ENCODE results near the gene GPR89A. TPM values are rescaled to one million over a fixed set of nuclear protein-coding genes. Genes with fewer than 3 reads are reported as not detected.
"Not testable (repeated sequence)": the region's sequence is repeated elsewhere in the genome, so short reads cannot be mapped to it uniquely, and the experiment has no call there.

The GPR89A gene
- total and polyA plus RNA-seq, 2 experiments from 2014 or later = 68.5 to 81.1 TPM

DNA sequence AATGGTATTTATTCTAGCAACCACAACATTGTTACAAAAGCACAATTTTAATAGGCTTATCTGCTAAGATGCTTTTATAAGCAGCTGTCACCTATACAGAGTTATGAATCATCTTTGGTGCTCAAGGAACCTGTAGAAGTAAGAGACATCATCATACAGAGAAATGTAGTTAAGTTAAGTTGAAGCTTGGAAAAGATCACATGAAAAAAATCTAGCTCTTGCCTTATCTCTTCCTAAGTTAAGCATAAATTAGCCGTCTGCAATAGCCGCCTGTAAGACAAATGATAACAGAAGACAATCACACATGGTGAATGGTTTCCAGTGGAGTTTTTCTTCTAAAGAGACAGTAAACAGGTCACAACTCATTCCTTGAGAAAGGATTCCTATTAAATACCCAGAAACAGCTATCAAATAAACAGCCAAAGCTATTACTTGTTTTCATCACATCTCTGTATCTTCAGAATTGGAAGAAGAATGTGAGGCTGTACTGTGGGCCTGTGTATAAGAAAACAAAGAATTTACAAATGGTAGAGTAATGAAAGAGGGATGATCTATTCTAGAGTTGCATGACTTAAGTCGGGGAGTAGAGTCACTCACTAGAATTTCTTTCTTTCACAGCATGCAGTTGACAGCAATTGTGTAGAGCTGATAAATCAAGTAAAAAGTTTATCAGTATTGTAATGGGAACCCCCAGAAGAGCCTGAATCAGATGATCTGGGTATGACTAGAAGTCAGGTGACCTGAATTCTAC lies 63.4 kb downstream of the GPR89A start:
- H3K27me3 ChIP-seq (ENCODE audit: insufficient read depth); H4K20me1 ChIP-seq (replicated peaks; ENCODE audit: insufficient read depth); H3K36me3 Mint-ChIP-seq (ENCODE audit: low read depth); H3K4me1 ChIP-seq (ENCODE audit: insufficient read depth); H3K9me3 Mint-ChIP-seq; H3K27me3 Mint-ChIP-seq (ENCODE audit: insufficient read depth, low read depth, poor library complexity); H3K9me2 ChIP-seq (ENCODE audit: insufficient read depth); DNase-seq (ENCODE audit: low spot score); H3K27ac Mint-ChIP-seq; H3F3A ChIP-seq (replicated peaks; ENCODE audit: low read depth); H3K79me2 ChIP-seq (replicated peaks; ENCODE audit: insufficient read depth); H3K4me3 Mint-ChIP-seq; ATAC-seq; H3K4me1 Mint-ChIP-seq; H3K36me3 ChIP-seq (ENCODE audit: insufficient read depth); H2AFZ ChIP-seq; H3K27ac ChIP-seq (ENCODE audit: low read depth); H3K4me2 ChIP-seq; H3K4me3 ChIP-seq: not testable (repeated sequence)

DNA sequence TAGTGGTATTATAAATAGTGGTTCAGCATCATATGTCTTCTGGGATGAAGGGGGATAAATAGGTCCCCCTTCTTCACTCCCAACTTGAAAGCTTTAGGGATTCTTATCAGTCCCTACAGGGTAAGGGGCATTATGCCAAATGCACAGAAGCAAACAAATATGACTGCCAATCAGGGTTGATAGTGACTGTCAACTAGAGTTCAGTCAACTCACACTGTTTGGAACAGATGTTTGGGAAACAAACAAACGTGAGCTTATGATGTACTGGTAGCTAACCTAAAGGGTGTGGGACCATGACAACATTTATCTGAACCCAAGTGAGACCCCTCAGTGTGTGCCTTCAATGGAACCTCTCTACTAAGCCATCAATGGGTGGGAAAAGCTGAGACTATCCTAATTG lies 65.4 kb downstream of the GPR89A start:
- not testable (repeated sequence) for H3K4me1 ChIP-seq (ENCODE audit: insufficient read depth); H3K4me3 ChIP-seq; H3K36me3 ChIP-seq (ENCODE audit: insufficient read depth); ATAC-seq; DNase-seq (ENCODE audit: low spot score); H3K36me3 Mint-ChIP-seq (ENCODE audit: low read depth); H3K4me3 Mint-ChIP-seq; H3K27ac ChIP-seq (ENCODE audit: low read depth); H2AFZ ChIP-seq; H3K9me2 ChIP-seq (ENCODE audit: insufficient read depth); H4K20me1 ChIP-seq (replicated peaks; ENCODE audit: insufficient read depth); H3K4me1 Mint-ChIP-seq; H3K79me2 ChIP-seq (replicated peaks; ENCODE audit: insufficient read depth); H3K9me3 Mint-ChIP-seq; H3K4me2 ChIP-seq; H3K27ac Mint-ChIP-seq; H3F3A ChIP-seq (replicated peaks; ENCODE audit: low read depth); H3K27me3 Mint-ChIP-seq (ENCODE audit: insufficient read depth, low read depth, poor library complexity); H3K27me3 ChIP-seq (ENCODE audit: insufficient read depth)

DNA sequence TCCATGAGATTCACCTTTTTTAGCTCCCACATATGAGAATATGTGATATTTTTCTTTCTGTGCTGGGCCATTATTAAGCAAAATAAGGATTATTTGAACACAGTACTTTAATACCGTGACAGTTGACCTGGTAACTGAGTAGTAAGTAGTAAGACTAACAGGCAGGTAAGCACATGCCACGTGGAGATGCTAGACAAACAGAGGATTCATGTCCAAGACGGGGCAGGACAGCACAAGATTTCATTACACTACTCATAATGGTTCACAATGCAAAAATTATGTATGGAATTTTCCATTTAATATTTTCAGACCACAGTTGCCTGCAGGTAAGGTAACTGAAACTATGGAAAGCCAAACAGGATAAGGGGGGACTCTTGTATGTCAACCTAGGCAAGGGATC lies 77.1 kb downstream of the GPR89A start:
- not testable (repeated sequence) for H3K4me3 Mint-ChIP-seq

DNA sequence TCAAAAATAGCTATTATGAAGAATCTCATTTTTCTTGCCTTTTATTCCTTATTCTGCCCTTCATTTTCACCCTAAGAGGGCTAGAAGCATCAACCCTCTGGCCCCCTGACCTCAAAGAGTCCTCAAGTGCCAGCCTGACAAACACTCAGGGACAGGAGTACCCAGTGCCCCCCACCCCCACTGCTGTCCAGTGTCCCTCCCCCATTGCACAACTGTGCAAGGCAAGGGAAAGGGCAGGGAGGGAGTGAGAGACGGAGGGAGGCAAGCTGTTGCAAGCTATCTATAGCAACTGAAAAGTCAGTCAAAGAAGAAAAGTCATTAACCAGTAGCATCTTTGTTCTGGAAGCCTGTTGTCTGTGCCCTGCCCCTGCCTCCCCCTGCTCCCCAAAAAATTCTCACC lies 78.3 kb downstream of the GPR89A start:
- DNase-seq (ENCODE audit: low spot score); H3K4me1 ChIP-seq (ENCODE audit: insufficient read depth); H3K4me2 ChIP-seq; H4K20me1 ChIP-seq (replicated peaks; ENCODE audit: insufficient read depth); ATAC-seq; H3K4me3 Mint-ChIP-seq; H3K36me3 Mint-ChIP-seq (ENCODE audit: low read depth); H3K27ac Mint-ChIP-seq; H3K4me1 Mint-ChIP-seq; H2AFZ ChIP-seq; H3K27me3 ChIP-seq (ENCODE audit: insufficient read depth); H3F3A ChIP-seq (replicated peaks; ENCODE audit: low read depth); H3K4me3 ChIP-seq; H3K36me3 ChIP-seq (ENCODE audit: insufficient read depth); H3K79me2 ChIP-seq (replicated peaks; ENCODE audit: insufficient read depth); H3K9me2 ChIP-seq (ENCODE audit: insufficient read depth); H3K27ac ChIP-seq (ENCODE audit: low read depth); H3K9me3 Mint-ChIP-seq: not testable (repeated sequence)
- H3K27me3 Mint-ChIP-seq (ENCODE audit: insufficient read depth, low read depth, poor library complexity) = peaks cover 11% of the 10 kb centered on the region

More for the DNA sequence above, 77.1 kb downstream of the GPR89A start:
- not testable (repeated sequence) for H3K4me3 ChIP-seq; H3F3A ChIP-seq (replicated peaks; ENCODE audit: low read depth); H4K20me1 ChIP-seq (replicated peaks; ENCODE audit: insufficient read depth); H3K4me1 Mint-ChIP-seq; H2AFZ ChIP-seq; DNase-seq (ENCODE audit: low spot score); H3K27ac ChIP-seq (ENCODE audit: low read depth); ATAC-seq; H3K9me3 Mint-ChIP-seq; H3K36me3 ChIP-seq (ENCODE audit: insufficient read depth); H3K27ac Mint-ChIP-seq; H3K36me3 Mint-ChIP-seq (ENCODE audit: low read depth); H3K4me2 ChIP-seq; H3K4me1 ChIP-seq (ENCODE audit: insufficient read depth); H3K9me2 ChIP-seq (ENCODE audit: insufficient read depth); H3K79me2 ChIP-seq (replicated peaks; ENCODE audit: insufficient read depth); H3K27me3 ChIP-seq (ENCODE audit: insufficient read depth)
- peaks cover 11% of the 10 kb centered on the region for H3K27me3 Mint-ChIP-seq (ENCODE audit: insufficient read depth, low read depth, poor library complexity)

Measured in GM23338 (cell line).